Activated CD4-positive, CD25-positive, alpha-beta regulatory T cell treated with anti-CD3 and anti-CD28 coated beads, Interleukin-2, amount 50 U/mL, for 16 hours (primary cell): Measurements from ENCODE around the gene SPATA21.

Source experiments
- DNase-seq: peaks from one replicate; pipeline ENCODE4 v3.0.0-alpha.2; 2020; ENCODE audit warnings: low read depth, low spot score

The SPATA21 gene

GRCh38 chr1:16351456-16351993 lies 85.7 kb downstream of the SPATA21 start:
- DNase-seq = no peak

GRCh38 chr1:16349847-16350406 lies 87.3 kb downstream of the SPATA21 start:
- no peak for DNase-seq
